Right lobe of liver (tissue), 4 donors: ENCODE measurements around the gene PTPRCAP.
"Not testable (repeated sequence)": the region's sequence is repeated elsewhere in the genome, so short reads cannot be mapped to it uniquely, and the experiment has no call there.

Experiments
- POLR2A ChIP-seq: fragments of 450-650 bp; IDR thresholded peaks from one replicate; pipeline ENCODE4 v1.6.1; 2017; ENCODE audit warnings: antibody characterized with exemption, mild to moderate bottlenecking
- TF ChIP-seq, protein P1 (sequence below), 4 donors: fragments of 200-600 bp in 3 of 4; fragments of 450-650 bp in 1 of 4; IDR thresholded peaks; one replicate each; pipeline versions ENCODE4 v1.5.1 to v1.8.0; 2016 to 2022; ENCODE audit warnings: antibody characterized with exemption in 4 of 4, mild to moderate bottlenecking in 2 of 4
- donor health status: DM: no; HTN: no; CAD: no.
- donor health status: DM: no; HTN: no; CAD: no.
- donor health status: DM: no; HTN: yes; CAD: no.

DNA sequence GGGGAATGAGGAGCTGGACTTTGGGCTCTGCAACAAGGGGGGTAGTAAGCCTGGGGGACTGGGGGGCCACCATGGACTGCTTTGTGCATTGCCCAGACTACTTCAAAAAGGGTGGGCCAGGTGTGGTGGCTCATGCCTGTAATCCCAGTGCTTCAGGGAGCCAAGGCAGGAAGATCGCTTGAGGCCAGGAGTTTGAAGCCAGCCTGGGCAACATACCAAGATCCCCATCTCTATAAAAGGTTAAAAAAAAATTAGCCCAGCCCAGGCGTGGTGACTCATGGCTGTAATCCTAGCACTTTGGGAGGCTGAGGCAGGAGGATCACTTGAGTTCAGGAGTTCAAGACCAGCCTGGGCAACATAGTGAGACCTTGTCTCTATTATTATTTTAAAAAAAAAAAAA is 28.0 kb upstream of the PTPRCAP start:
- TF ChIP-seq, protein P1, sequence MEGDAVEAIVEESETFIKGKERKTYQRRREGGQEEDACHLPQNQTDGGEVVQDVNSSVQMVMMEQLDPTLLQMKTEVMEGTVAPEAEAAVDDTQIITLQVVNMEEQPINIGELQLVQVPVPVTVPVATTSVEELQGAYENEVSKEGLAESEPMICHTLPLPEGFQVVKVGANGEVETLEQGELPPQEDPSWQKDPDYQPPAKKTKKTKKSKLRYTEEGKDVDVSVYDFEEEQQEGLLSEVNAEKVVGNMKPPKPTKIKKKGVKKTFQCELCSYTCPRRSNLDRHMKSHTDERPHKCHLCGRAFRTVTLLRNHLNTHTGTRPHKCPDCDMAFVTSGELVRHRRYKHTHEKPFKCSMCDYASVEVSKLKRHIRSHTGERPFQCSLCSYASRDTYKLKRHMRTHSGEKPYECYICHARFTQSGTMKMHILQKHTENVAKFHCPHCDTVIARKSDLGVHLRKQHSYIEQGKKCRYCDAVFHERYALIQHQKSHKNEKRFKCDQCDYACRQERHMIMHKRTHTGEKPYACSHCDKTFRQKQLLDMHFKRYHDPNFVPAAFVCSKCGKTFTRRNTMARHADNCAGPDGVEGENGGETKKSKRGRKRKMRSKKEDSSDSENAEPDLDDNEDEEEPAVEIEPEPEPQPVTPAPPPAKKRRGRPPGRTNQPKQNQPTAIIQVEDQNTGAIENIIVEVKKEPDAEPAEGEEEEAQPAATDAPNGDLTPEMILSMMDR (IDR thresholded peaks at IDR 0.05), result not testable (repeated sequence)
- not testable (repeated sequence) for TF ChIP-seq POLR2A
